GM12878 (cell line): Measurements from ENCODE around the gene PFKFB1. TPM values are rescaled to one million over a fixed set of nuclear protein-coding genes. Genes with fewer than 3 reads are reported as not detected.

Experiments used
- ATAC-seq: fragments of 200-7000 bp; cut with Tn5 transposase; 3 replicates; pipeline ENCODE4 v1.9.1; 2020; ENCODE audit warnings: mild to moderate bottlenecking, moderate library complexity
- BruUV-seq: library from RNA; stranded (reverse); fragments of 400-500 nt; replicated peaks from 2 replicates; lab custom pipeline; 2021; lab: Mats Ljungman, UMichigan
- CTCF ChIA-PET: fragments of 300-600 bp; sonication (Branson Sonifier 250); formaldehyde crosslinking; extraction: SDS; loops from one replicate; lab custom pipeline; 2021; ENCODE audit warnings: inconsistent platforms; lab: Yijun Ruan, JAX
- POLR2A ChIA-PET: fragments of 350-600 bp; formaldehyde crosslinking; extraction: SDS; loops from one replicate; lab custom pipeline; 2021; ENCODE audit warnings: inconsistent platforms; lab: Charles Lee
- RAD21 ChIA-PET: fragments of 300-600 bp; sonication (Branson Sonifier 250); formaldehyde crosslinking; loops from one replicate; lab custom pipeline; 2023; ENCODE audit warnings: antibody characterized with exemption; ENCODE audit not compliant: unreplicated experiment; lab: Charles Lee
- SMC1A ChIA-PET: fragments of 300-600 bp; sonication (Branson Sonifier 250); formaldehyde crosslinking; loops from one replicate; lab custom pipeline; 2023; ENCODE audit not compliant: unreplicated experiment, uncharacterized antibody; lab: Charles Lee
- DNase-seq: peaks from one replicate; pipeline ENCODE4 v3.0.0-alpha.2; 2011; ENCODE audit warnings: low read depth, low spot score
- FAIRE-seq: peaks from 3 replicates; lab custom pipeline; 2011; peaks lifted over from hg19 to GRCh38; lab: Jason Lieb, UNC
- H2AFZ ChIP-seq: 2 replicates; pipeline ENCODE4 v1.6.0; 2011; ENCODE audit warnings: low read depth, low read length, control low read depth; ENCODE audit not compliant: control insufficient read depth
- H3K27ac ChIP-seq: 2 replicates; pipeline ENCODE4 v1.5.1; 2011; ENCODE audit warnings: control low read depth; ENCODE audit not compliant: control insufficient read depth, insufficient read depth
- H3K27me3 ChIP-seq, 2 experiments: replicated peaks in 1 of 2; 2 replicates each; pipeline versions ENCODE4 v1.6.0 to v1.6.1; 2011; ENCODE audit warnings: low read length in 1 of 2; ENCODE audit not compliant: control insufficient read depth in 2 of 2, insufficient read depth in 2 of 2
- H3K36me3 ChIP-seq, 2 experiments: 2 replicates each; pipeline ENCODE4 v1.5.1; 2011; ENCODE audit warnings: low read length in 1 of 2; ENCODE audit not compliant: control insufficient read depth in 2 of 2, insufficient read depth in 2 of 2
- H3K4me1 ChIP-seq: 2 replicates; pipeline ENCODE4 v1.6.1; 2011; ENCODE audit warnings: mild to moderate bottlenecking, low read length, moderate library complexity, mixed read lengths; ENCODE audit not compliant: control insufficient read depth, insufficient read depth
- H3K4me2 ChIP-seq: 2 replicates; pipeline ENCODE4 v1.6.0; 2011; ENCODE audit warnings: control low read depth; ENCODE audit not compliant: control insufficient read depth, insufficient read depth
- H3K4me3 ChIP-seq: fragments of 200-600 bp; sonication (generic); 2 replicates; pipeline ENCODE4 v1.5.1; 2016
- H3K79me2 ChIP-seq: 2 replicates; pipeline ENCODE4 v1.6.0; 2011; ENCODE audit warnings: low read length; ENCODE audit not compliant: control insufficient read depth, insufficient read depth
- H3K9ac ChIP-seq: 2 replicates; pipeline ENCODE4 v1.8.0; 2011; ENCODE audit warnings: low read length, control low read depth, mixed read lengths; ENCODE audit not compliant: control insufficient read depth, insufficient read depth
- H3K9me3 ChIP-seq: replicated peaks from 3 replicates; pipeline ENCODE4 v1.5.1; 2011; ENCODE audit warnings: mild to moderate bottlenecking, low read length; ENCODE audit not compliant: control insufficient read depth, insufficient read depth
- H4K20me1 ChIP-seq: 2 replicates; pipeline ENCODE4 v1.6.0; 2011; ENCODE audit not compliant: control insufficient read depth, insufficient read depth
- MYB ChIP-seq: fragments of 150-350 bp; IDR thresholded peaks from 2 replicates; pipeline ENCODE4 v1.6.1; 2014; ENCODE audit warnings: mild to moderate bottlenecking, low read depth, low read length, borderline replicate concordance
- NRF1 ChIP-seq: conservative IDR thresholded peaks from 2 replicates; pipeline ENCODE4 v1.6.1; 2011; ENCODE audit warnings: mild to moderate bottlenecking, low read depth, low read length, improper control_type of control experiment
- USF1 ChIP-seq: IDR thresholded peaks from 2 replicates; pipeline ENCODE4 v1.6.1; 2011; ENCODE audit warnings: borderline replicate concordance, low read depth, mild to moderate bottlenecking, moderate library complexity, mixed read lengths, low read length; ENCODE audit not compliant: insufficient read depth; ENCODE audit errors: extremely low read length
- WGBS: methylation state at CpG from one replicate; pipeline ENCODE4 v1.1.6; 2016; ENCODE audit warnings: low lambda C conversion rate; ENCODE audit not compliant: insufficient replicate concordance, insufficient coverage; ENCODE audit errors: missing lambda C conversion rate; 5-methylcytosine and 5-hydroxymethylcytosine counted together
- in situ Hi-C: fragments of 300-500 bp; cut with MboI; formaldehyde crosslinking; loops from 9 replicates; pipeline ENCODE4 v1.14.3; 2018; ENCODE audit warnings: mixed read lengths
- intact Hi-C: fragments of 100-400 bp; cut with micrococcal nuclease; formaldehyde crosslinking; loops from one replicate; pipeline ENCODE4 v1.14.2; 2022; ENCODE audit not compliant: unreplicated experiment
- polyA plus RNA-seq, 11 experiments: library from polyadenylated mRNA; depleted of rRNA in 4 of 11; unstranded in 6 of 11; stranded (reverse) in 5 of 11; fragments of >200 nt; fragmentation: Nextera tagmentation in 4 of 11; fragmentation: Illumina TruSeq in 1 of 11; extraction: Ambion mirVana in 4 of 11; extraction: Trizol in 1 of 11; gene quantifications; 1 replicate in 1 of 11; 2 replicates in 10 of 11; pipeline versions ENCODE4 v1.2.1 to v1.2.3, GENCODE V29; 2011 to 2016; ENCODE audit warnings: inconsistent platforms in 2 of 11, missing spikeins in 2 of 11, low read depth in 1 of 11
- total RNA-seq, 4 experiments: library from RNA; depleted of rRNA in 3 of 4; stranded (reverse); fragments of >200 nt in 3 of 4; fragmentation: Illumina TruSeq in 1 of 4; extraction: Trizol in 1 of 4; gene quantifications; 2 replicates each; pipeline versions ENCODE4 v1.2.1 to v1.2.3, GENCODE V29; 2013 to 2021

PFKFB1 gene
- total and polyA plus RNA-seq, 10 of the 15 experiments (the other 5 are each of a cell fraction or from before 2014, with no cell fraction given) = 0.13 to 0.59 (median 0.37) TPM

GRCh38 chrX:54921427-54922021, 72.5 kb downstream of the PFKFB1 start:
- intact Hi-C loops (no loop called here), in situ Hi-C loops (no loop called here)
- POLR2A ChIA-PET = interaction anchor here (0.6 kb wide), 1 partner anchor 15 kb away, joined by 3 read pairs; no protein-coding TSS in a partner anchor
- SMC1A ChIA-PET = no interaction called here
- Histone ChIP-seq H2AFZ (no peak overlapping the region), H3K9me3 (no peaks in the 10 kb centered on the region; the same call in 2 of the 3 replicates), H3K9ac (no peak overlapping the region), H3K36me3 (no peaks in the 10 kb centered on the region), H3K27ac (no peak overlapping the region), H3K27me3 (0 out of 4 replicates have a peak, but pooled peaks cover 0 to 1% of the 10 kb centered on the region in 2 experiments), H3K4me2 (0 out of 2 replicates have a peak overlapping the region, but pooled peaks have one; percentile 25), H4K20me1 (no peaks in the 10 kb centered on the region), H3K4me3 (no peak overlapping the region), H3K4me1 (no peaks in the 10 kb centered on the region), H3K79me2 (no peaks in the 10 kb centered on the region)
- no TSS peak for BruUV-seq
- ATAC-seq (no peak; the same call in 2 of the 3 replicates), FAIRE-seq (no peak), DNase-seq (no peak)
- WGBS = 47% methylated on average over 17 of the region's 29 CpGs
- CTCF ChIA-PET = no interaction called here
- RAD21 ChIA-PET = no interaction called here
- TF ChIP-seq NRF1 (0 out of 2 replicates have a peak, but pooled peaks have one; percentile 10), MYB (no peak), USF1 (no peak)
